SK-N-SH treated with all-trans-retinoic acid at 6 μM for 48 hours (cell line): ENCODE data around the gene KLF2.

Experiments
- BACH2 ChIP-seq: fragments of 250-450 bp; sonication (Bioruptor Pico); IDR thresholded peaks from 2 replicates; pipeline ENCODE4 v1.9.0; 2021; ENCODE audit warnings: mild to moderate bottlenecking, borderline replicate concordance
- CSDC2 ChIP-seq: fragments of 250-450 bp; sonication (Bioruptor Pico); IDR thresholded peaks from 2 replicates; pipeline ENCODE4 v1.5.0; 2020; ENCODE audit warnings: mild to moderate bottlenecking, moderate library complexity
- GLIS3 ChIP-seq: fragments of 250-450 bp; sonication (Bioruptor Pico); IDR thresholded peaks from 2 replicates; pipeline ENCODE4 v1.5.0; 2020; ENCODE audit warnings: mild to moderate bottlenecking, moderate library complexity
- OSR1 ChIP-seq: fragments of 250-450 bp; sonication (Bioruptor Pico); IDR thresholded peaks from 2 replicates; pipeline ENCODE4 v1.8.0; 2022; ENCODE audit warnings: moderate library complexity, mild to moderate bottlenecking, inconsistent platforms
- PPARA ChIP-seq: fragments of 250-450 bp; sonication (Bioruptor Pico); IDR thresholded peaks from 2 replicates; pipeline ENCODE4 v1.5.0; 2020; ENCODE audit warnings: mild to moderate bottlenecking, borderline replicate concordance
- TCF4 ChIP-seq: fragments of 250-450 bp; sonication (Bioruptor Pico); IDR thresholded peaks from 2 replicates; pipeline ENCODE4 v1.8.0; 2021; ENCODE audit warnings: mild to moderate bottlenecking, moderate library complexity, borderline replicate concordance
- TOX ChIP-seq: fragments of 250-450 bp; sonication (Bioruptor Pico); IDR thresholded peaks from 2 replicates; pipeline ENCODE4 v1.8.0; 2021; ENCODE audit warnings: mild to moderate bottlenecking, moderate library complexity, borderline replicate concordance
- ZC3H10 ChIP-seq: fragments of 250-450 bp; sonication (Bioruptor Pico); IDR thresholded peaks from 2 replicates; pipeline ENCODE4 v1.5.1; 2021; ENCODE audit warnings: mild to moderate bottlenecking, moderate library complexity
- ZFP3 ChIP-seq: fragments of 250-450 bp; sonication (Bioruptor Pico); IDR thresholded peaks from 2 replicates; pipeline ENCODE4 v1.5.0; 2020; ENCODE audit warnings: mild to moderate bottlenecking, moderate library complexity
- ZFP30 ChIP-seq: fragments of 450-650 bp; formaldehyde crosslinking; IDR thresholded peaks from 2 replicates; pipeline ENCODE4 v1.5.0; 2022; ENCODE audit warnings: mild to moderate bottlenecking, moderate library complexity
- ZNF565 ChIP-seq: fragments of 450-650 bp; formaldehyde crosslinking; conservative IDR thresholded peaks from 2 replicates; pipeline ENCODE4 v1.5.0; 2020; ENCODE audit warnings: low read depth, mild to moderate bottlenecking, moderate library complexity
- ZNF8 ChIP-seq: fragments of 450-650 bp; formaldehyde crosslinking; IDR thresholded peaks from 2 replicates; pipeline ENCODE4 v1.5.0; 2020; ENCODE audit warnings: mild to moderate bottlenecking, moderate library complexity
- TF ChIP-seq, protein P1 (sequence below): fragments of 250-450 bp; sonication (Bioruptor Pico); IDR thresholded peaks from 2 replicates; pipeline ENCODE4 v1.5.1; 2020; ENCODE audit warnings: low read depth, mild to moderate bottlenecking, moderate library complexity
- TF ChIP-seq, protein P2 (sequence below): fragments of 250-450 bp; sonication (Bioruptor Pico); IDR thresholded peaks from 2 replicates; pipeline ENCODE4 v1.8.0; 2020; ENCODE audit warnings: mild to moderate bottlenecking, moderate library complexity, borderline replicate concordance

DNA sequence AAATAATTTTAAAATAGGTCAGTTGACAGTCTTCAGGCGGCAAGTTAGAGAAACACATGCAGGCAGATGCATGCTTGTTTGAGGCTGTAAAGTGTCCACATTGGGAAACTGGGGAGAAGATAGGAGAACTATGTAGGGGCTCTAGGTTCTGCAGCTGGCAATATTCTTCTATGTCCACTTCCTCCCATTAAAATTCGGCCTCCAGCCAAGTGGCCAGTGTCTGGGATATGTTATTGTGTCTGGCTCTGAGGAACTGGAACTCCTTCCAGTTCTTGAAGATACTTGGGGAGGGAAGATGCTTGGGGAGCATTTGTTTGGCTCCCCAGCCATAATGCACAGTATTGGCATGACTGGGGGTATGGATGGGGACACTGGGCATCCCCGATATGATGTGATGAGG is 20.9 kb upstream of the KLF2 start:
- TF ChIP-seq ZFP3 (CRISPR knock-in tag) (no peak), OSR1 (CRISPR knock-in tag) (no peak), ZC3H10 (CRISPR knock-in tag) (no peak), TCF4 (CRISPR knock-in tag) (no peak), TOX (CRISPR knock-in tag) (no peak), ZFP30 (no peak), CSDC2 (CRISPR knock-in tag) (no peak), ZNF8 (no peak), BACH2 (CRISPR knock-in tag) (no peak), PPARA (CRISPR knock-in tag) (no peak), GLIS3 (CRISPR knock-in tag) (no peak), ZNF565 (CRISPR knock-in tag) (no peak)
- TF ChIP-seq, protein P1, sequence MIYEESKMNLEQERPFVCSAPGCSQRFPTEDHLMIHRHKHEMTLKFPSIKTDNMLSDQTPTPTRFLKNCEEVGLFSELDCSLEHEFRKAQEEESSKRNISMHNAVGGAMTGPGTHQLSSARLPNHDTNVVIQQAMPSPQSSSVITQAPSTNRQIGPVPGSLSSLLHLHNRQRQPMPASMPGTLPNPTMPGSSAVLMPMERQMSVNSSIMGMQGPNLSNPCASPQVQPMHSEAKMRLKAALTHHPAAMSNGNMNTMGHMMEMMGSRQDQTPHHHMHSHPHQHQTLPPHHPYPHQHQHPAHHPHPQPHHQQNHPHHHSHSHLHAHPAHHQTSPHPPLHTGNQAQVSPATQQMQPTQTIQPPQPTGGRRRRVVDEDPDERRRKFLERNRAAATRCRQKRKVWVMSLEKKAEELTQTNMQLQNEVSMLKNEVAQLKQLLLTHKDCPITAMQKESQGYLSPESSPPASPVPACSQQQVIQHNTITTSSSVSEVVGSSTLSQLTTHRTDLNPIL (CRISPR knock-in tag): no peak
- TF ChIP-seq, protein P2, sequence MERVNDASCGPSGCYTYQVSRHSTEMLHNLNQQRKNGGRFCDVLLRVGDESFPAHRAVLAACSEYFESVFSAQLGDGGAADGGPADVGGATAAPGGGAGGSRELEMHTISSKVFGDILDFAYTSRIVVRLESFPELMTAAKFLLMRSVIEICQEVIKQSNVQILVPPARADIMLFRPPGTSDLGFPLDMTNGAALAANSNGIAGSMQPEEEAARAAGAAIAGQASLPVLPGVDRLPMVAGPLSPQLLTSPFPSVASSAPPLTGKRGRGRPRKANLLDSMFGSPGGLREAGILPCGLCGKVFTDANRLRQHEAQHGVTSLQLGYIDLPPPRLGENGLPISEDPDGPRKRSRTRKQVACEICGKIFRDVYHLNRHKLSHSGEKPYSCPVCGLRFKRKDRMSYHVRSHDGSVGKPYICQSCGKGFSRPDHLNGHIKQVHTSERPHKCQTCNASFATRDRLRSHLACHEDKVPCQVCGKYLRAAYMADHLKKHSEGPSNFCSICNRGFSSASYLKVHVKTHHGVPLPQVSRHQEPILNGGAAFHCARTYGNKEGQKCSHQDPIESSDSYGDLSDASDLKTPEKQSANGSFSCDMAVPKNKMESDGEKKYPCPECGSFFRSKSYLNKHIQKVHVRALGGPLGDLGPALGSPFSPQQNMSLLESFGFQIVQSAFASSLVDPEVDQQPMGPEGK: no peak
